Activated T-helper 17 cell treated with anti-CD3 and anti-CD28 coated beads, Interleukin-2, amount 50 U/mL, for 72 hours (primary cell): ENCODE results near the gene ATP9A. TPM values are rescaled to one million over a fixed set of nuclear protein-coding genes. Genes with fewer than 3 reads are reported as not detected.
"Not testable (repeated sequence)": the region's sequence is repeated elsewhere in the genome, so short reads cannot be mapped to it uniquely, and the experiment has no call there.

Source experiments
- ATAC-seq: fragments of 150-1000 bp; cut with Tn5 transposase; replicated peaks from 2 replicates; pipeline ENCODE4 v1.10.0; 2021; ENCODE audit warnings: mild to moderate bottlenecking, moderate library complexity
- H3K27ac Mint-ChIP-seq: one replicate; pipeline ENCODE4 v1.8.0; 2022; ENCODE audit warnings: mixed read lengths
- H3K27me3 Mint-ChIP-seq: one replicate; pipeline ENCODE4 v1.8.0; 2022; ENCODE audit warnings: mixed read lengths
- H3K36me3 Mint-ChIP-seq: one replicate; pipeline ENCODE4 v1.8.0; 2022; ENCODE audit warnings: low read depth, mild to moderate bottlenecking, mixed read lengths
- H3K4me1 Mint-ChIP-seq: one replicate; pipeline ENCODE4 v1.8.0; 2022; ENCODE audit warnings: mixed read lengths
- H3K4me3 Mint-ChIP-seq: one replicate; pipeline ENCODE4 v1.8.0; 2022; ENCODE audit warnings: mild to moderate bottlenecking, mixed read lengths
- H3K9me3 Mint-ChIP-seq: one replicate; pipeline ENCODE4 v1.8.0; 2022; ENCODE audit warnings: mixed read lengths
- total RNA-seq, 2 donors: library from RNA; stranded (reverse); gene quantifications; one replicate each; pipeline ENCODE4 v1.2.3, GENCODE V29; 2022

ATP9A gene
- total RNA-seq, 2 donors from 2014 or later = 1.7 to 2.2 TPM

DNA sequence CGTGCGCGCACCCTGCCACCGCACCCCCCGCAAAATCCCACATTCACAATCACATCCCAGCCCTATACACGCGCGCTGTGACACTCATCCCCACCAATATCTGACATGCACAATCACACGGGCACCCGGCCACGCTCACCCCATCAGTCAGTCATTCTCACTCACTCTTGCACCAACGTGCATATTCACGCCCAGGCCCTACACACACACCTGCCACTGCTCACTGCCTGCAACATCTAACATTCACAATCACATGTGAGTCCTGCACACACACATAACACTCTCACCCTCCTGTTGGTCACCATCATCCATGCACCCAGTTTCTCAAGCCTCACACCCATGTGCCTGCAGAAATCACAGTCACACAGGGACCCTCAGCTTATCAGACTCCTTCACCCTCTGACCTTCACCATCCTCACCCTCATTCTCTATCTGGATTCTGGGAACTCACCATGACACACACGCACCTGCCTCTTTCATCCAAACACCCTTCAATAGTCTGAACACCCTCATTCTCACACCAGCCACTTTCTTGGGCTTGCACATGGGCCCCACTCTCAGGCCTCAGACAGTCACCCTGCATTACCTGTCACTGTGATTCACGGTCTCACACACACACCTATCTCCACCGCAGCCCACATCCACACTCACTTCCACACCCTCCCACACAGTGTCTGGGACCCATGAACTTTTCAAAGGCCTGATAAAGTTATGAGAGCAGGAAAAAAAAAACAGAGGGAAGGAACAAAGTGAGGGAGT, 748 bp upstream of the ATP9A start:
- Mint-ChIP-seq H3K36me3 (peaks cover 7% of the 10 kb centered on the region), H3K27ac (no peak overlapping the region), H3K4me3 (peak overlapping the region; percentile 53), H3K4me1 (peaks cover 8% of the 10 kb centered on the region), H3K27me3 (peaks cover 24% of the 10 kb centered on the region), H3K9me3 (no peaks in the 10 kb centered on the region)
- ATAC-seq = peak; percentile 57

GRCh38 chr20:51766994-51767866, 960 bp downstream of the ATP9A start:
- ATAC-seq = peak; percentile 92
- Mint-ChIP-seq H3K36me3 (peaks cover 7% of the 10 kb centered on the region), H3K27me3 (peaks cover 24% of the 10 kb centered on the region), H3K4me3 (peak overlapping the region; percentile 38), H3K4me1 (peaks cover 8% of the 10 kb centered on the region), H3K27ac (no peak overlapping the region), H3K9me3 (no peaks in the 10 kb centered on the region)

GRCh38 chr20:51765381-51765780, 2.8 kb downstream of the ATP9A start:
- H3K4me1 Mint-ChIP-seq, H3K36me3 Mint-ChIP-seq, H3K9me3 Mint-ChIP-seq, ATAC-seq, H3K27ac Mint-ChIP-seq, H3K4me3 Mint-ChIP-seq: not testable (repeated sequence)
- peaks cover 24% of the 10 kb centered on the region for H3K27me3 Mint-ChIP-seq

DNA sequence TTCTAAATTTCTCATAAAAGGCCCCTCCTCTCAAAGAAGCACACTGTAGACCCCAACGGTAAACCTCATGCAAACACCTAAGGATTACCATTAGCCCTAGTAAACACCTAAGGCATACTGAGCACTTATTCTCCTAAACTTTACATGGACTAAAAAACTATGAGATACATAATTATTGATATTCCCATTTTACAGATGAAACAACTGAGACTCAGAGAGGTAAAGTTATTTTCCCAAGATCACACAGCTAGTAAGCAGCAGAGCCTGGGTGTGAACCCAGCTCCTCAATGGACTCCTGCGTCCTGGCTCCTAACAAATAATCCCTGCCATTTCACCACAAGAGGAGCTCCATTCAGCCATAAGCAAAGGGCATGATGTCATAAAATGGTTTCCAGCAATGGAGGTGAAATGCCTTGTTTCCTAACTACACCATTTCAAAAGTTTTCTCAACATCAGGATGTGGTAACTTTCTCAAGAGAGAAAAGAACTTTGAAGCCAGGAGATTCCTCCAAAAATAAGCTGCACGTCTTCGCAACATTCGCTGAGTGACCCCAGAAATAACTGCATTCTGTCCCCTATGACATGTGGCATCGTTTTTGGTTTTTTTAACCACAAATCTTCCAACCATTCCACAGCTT, 4.1 kb downstream of the ATP9A start:
- no peak overlapping the region for H3K4me3 Mint-ChIP-seq
- no peak for ATAC-seq
- no peak overlapping the region for H3K27ac Mint-ChIP-seq
- H3K27me3 Mint-ChIP-seq = peaks cover 21% of the 10 kb centered on the region
- H3K9me3 Mint-ChIP-seq = no peaks in the 10 kb centered on the region
- H3K36me3 Mint-ChIP-seq = peaks cover 5% of the 10 kb centered on the region
- peaks cover 6% of the 10 kb centered on the region for H3K4me1 Mint-ChIP-seq

DNA sequence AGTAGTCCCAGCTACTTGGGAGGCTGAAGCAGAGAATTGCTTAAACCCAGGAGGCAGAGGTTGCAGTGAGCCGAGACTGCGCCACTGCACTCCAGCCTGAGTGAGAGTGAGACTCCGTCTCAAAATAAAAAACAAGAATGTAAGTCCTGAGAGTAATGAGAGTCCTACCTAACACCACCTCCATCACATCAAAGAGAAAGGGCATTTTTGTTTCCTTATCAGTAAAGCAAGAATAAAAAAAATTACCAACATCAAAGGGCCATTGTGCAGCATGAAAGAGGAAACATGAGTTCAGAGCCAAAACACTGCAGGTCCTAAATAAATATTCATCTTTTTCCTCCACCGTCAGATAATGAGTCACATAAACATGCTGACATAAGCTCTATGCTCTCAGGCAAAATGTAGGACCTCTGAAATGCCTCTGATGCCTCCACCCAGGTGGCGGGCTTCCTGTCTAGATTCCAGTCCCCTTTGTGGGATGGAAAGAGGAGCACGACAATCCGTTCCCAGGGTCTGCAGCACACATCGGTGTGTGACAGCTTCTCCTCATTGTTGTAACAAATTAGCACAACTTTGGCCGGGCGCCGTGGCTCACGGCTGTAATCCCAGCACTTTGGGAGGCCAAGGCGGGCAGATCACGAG, 7.2 kb downstream of the ATP9A start:
- Mint-ChIP-seq H3K27ac (no peak overlapping the region), H3K4me3 (no peak overlapping the region), H3K36me3 (no peaks in the 10 kb centered on the region), H3K9me3 (no peaks in the 10 kb centered on the region), H3K27me3 (peaks cover 11% of the 10 kb centered on the region), H3K4me1 (no peaks in the 10 kb centered on the region)
- no peak for ATAC-seq

- peaks cover 9% of the 10 kb centered on the region for H3K27me3 Mint-ChIP-seq
- H3K9me3 Mint-ChIP-seq = no peaks in the 10 kb centered on the region
- no peak for ATAC-seq
- no peaks in the 10 kb centered on the region for H3K36me3 Mint-ChIP-seq
- H3K4me3 Mint-ChIP-seq = no peak overlapping the region
- no peak overlapping the region for H3K27ac Mint-ChIP-seq
- H3K4me1 Mint-ChIP-seq = no peaks in the 10 kb centered on the region
These were observed 8.2 kb downstream of the ATP9A start for GRCh38 chr20:51759769-51760510.

DNA sequence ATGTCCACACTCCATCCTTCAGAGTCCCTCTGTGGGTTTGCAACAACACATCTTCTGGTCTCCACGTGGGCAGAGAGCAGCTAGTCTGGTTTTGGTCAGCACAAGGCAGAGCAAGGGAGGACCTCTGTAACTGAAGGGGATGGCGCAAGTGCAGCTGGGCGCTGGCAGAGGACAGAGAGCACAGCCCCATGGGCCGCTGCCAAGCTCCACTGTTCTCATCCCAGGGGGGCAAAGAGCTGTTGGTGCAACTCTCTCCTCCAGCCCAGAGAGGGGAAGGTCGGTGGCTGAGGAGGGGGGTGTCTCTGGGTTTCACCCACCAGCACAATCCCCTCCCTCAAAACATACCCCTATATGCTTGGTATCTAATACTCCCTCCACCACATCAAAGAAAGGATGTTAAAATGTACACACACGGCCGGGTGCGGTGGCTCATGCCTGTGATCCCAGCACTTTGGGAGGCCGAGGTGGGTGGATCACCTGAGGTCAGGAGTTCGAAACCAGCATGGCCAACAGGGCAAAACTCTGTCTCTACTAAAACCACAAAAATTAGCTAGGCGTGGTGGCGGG, 9.1 kb downstream of the ATP9A start:
- H3K27ac Mint-ChIP-seq = no peak overlapping the region
- H3K27me3 Mint-ChIP-seq = peaks cover 7% of the 10 kb centered on the region
- no peaks in the 10 kb centered on the region for H3K4me1 Mint-ChIP-seq

DNA sequence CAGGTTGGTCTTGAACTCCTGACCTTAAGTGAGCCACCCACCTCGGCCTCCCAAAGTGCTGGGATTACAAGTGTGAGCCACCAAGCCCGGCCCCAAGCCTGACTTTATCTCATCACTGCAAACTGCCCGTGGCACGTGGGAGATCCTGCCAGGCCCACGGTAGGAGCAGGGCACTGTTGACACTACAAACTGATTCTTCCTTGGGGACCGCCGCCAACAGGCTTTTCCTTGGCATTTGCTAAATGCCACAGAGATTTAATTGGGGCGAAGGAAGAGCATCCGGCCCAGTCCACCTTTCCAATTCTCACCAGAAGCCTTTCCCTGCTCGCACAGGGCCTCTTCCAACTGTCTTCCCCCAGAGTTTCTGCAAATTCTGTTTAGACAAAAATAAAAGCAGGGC, 11.0 kb downstream of the ATP9A start:
- peaks cover 7% of the 10 kb centered on the region for H3K27me3 Mint-ChIP-seq
- no peak for ATAC-seq
- no peak overlapping the region for H3K27ac Mint-ChIP-seq
- H3K36me3 Mint-ChIP-seq = no peaks in the 10 kb centered on the region
- H3K4me3 Mint-ChIP-seq = no peak overlapping the region
- H3K9me3 Mint-ChIP-seq = no peaks in the 10 kb centered on the region
- H3K4me1 Mint-ChIP-seq = no peaks in the 10 kb centered on the region

More for the DNA sequence above, 9.1 kb downstream of the ATP9A start:
- Mint-ChIP-seq H3K9me3 (no peaks in the 10 kb centered on the region), H3K36me3 (no peaks in the 10 kb centered on the region), H3K4me3 (no peak overlapping the region)
- ATAC-seq = no peak

- H3K27me3 Mint-ChIP-seq = peaks cover 7% of the 10 kb centered on the region
- H3K36me3 Mint-ChIP-seq = no peaks in the 10 kb centered on the region
- H3K27ac Mint-ChIP-seq = no peak overlapping the region
- ATAC-seq = no peak
- no peaks in the 10 kb centered on the region for H3K4me1 Mint-ChIP-seq
- no peak overlapping the region for H3K4me3 Mint-ChIP-seq
- H3K9me3 Mint-ChIP-seq = no peaks in the 10 kb centered on the region
These were observed 11.5 kb downstream of the ATP9A start for GRCh38 chr20:51756653-51757052.

GRCh38 chr20:51753220-51753619, 15.0 kb downstream of the ATP9A start:
- not testable (repeated sequence) for H3K4me1 Mint-ChIP-seq, ATAC-seq, H3K9me3 Mint-ChIP-seq, H3K4me3 Mint-ChIP-seq, H3K27me3 Mint-ChIP-seq, H3K27ac Mint-ChIP-seq, H3K36me3 Mint-ChIP-seq

DNA sequence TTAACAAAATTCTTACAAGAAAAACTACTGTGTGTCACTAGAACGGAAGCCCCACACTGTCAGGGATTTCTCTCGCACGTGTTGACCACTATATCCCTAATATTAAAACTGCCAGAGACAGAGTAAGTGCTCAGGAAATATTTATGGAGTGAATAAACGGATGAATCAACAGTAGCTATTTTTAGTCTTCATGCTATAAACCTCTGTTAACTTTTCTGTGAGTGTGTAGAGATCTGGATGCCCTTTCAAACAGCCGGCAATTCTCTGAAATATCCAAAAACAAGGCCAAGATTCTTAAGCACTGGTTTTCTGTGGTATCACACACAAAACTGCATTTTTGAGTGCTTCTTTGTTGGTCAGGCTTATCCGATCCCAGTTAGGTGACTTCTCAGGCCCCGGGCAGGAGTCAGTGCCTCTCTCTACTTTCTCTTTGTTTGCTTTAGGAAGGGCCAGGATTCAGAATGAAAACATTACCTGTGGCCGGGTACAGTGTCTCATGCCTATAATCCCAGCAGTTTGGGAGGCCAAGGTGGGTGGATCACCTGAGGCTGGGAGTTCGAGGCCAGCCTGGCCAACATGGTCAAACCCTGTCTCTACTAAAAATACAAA, 15.7 kb downstream of the ATP9A start:
- H3K27me3 Mint-ChIP-seq = peaks cover 8% of the 10 kb centered on the region
- peaks cover 5% of the 10 kb centered on the region for H3K4me1 Mint-ChIP-seq
- no peak overlapping the region for H3K4me3 Mint-ChIP-seq
- ATAC-seq = no peak
- H3K27ac Mint-ChIP-seq = no peak overlapping the region
- no peaks in the 10 kb centered on the region for H3K36me3 Mint-ChIP-seq
- peaks cover 3% of the 10 kb centered on the region for H3K9me3 Mint-ChIP-seq

GRCh38 chr20:51750770-51751388, 17.3 kb downstream of the ATP9A start:
- ATAC-seq = no peak
- Mint-ChIP-seq H3K27me3 (peaks cover 9% of the 10 kb centered on the region), H3K9me3 (peaks cover 3% of the 10 kb centered on the region), H3K4me1 (peaks cover 5% of the 10 kb centered on the region), H3K36me3 (no peaks in the 10 kb centered on the region), H3K27ac (no peak overlapping the region), H3K4me3 (no peak overlapping the region)
